GM12865 (cell line): ENCODE measurements around the gene ALKBH7.

ENCODE experiments used
- DNase-seq: peaks from one replicate; pipeline ENCODE4 v3.0.0; 2010; ENCODE audit warnings: low read depth
- H3K4me3 ChIP-seq: 2 replicates; pipeline ENCODE4 v1.5.1; 2011; ENCODE audit warnings: mild to moderate bottlenecking, low read depth, low read length, control low read depth
- TF ChIP-seq, protein P1 (sequence below): IDR thresholded peaks from 2 replicates; pipeline ENCODE4 v1.5.1; 2011; ENCODE audit warnings: low read length, control low read depth, low read depth, inconsistent platforms; ENCODE audit not compliant: insufficient read depth; ENCODE audit errors: missing control alignments

The ALKBH7 gene

DNA sequence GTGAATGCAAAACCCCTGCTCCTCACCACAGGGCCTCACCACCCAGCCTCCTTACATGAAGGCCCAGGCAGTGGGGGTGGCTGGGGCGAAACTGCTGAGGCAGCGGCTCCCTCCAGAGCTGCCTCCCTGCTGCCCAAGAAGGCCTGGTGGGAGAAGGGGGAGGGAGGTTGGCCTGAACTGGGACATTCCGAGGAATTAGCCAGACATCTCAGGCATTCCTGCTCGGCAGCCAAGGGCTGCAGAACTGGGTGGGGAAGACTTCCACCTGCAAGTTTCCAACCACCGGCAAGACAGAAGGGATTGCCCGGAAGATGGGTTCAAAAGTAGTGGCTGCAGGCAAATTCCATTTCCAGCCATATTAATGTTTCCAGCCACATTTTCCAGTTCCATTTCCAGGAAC is 5.4 kb downstream of the ALKBH7 start:
- TF ChIP-seq, protein P1, sequence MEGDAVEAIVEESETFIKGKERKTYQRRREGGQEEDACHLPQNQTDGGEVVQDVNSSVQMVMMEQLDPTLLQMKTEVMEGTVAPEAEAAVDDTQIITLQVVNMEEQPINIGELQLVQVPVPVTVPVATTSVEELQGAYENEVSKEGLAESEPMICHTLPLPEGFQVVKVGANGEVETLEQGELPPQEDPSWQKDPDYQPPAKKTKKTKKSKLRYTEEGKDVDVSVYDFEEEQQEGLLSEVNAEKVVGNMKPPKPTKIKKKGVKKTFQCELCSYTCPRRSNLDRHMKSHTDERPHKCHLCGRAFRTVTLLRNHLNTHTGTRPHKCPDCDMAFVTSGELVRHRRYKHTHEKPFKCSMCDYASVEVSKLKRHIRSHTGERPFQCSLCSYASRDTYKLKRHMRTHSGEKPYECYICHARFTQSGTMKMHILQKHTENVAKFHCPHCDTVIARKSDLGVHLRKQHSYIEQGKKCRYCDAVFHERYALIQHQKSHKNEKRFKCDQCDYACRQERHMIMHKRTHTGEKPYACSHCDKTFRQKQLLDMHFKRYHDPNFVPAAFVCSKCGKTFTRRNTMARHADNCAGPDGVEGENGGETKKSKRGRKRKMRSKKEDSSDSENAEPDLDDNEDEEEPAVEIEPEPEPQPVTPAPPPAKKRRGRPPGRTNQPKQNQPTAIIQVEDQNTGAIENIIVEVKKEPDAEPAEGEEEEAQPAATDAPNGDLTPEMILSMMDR = no peak
- no peak overlapping the region for H3K4me3 ChIP-seq
- no peak for DNase-seq

DNA sequence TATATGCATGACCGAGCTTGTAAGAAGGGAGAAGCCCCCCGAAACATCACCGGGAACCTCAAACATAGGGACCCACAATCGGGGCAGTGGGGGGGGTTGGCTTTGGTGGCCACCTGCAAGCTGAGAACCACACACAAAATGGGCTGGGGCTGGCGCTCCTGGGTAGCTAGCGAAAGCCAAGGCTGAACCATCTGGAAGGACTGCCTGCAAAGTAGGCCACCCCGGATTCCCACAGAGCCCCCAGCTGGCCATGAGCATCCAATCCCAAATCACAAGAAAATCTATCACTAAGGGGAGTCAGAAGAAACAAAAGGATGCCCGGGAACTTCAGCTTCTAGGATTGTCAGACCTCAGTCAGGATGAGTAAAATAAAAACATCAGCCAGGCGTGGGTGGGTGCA is 5.9 kb downstream of the ALKBH7 start:
- no peak for DNase-seq
- no peak overlapping the region for H3K4me3 ChIP-seq
- TF ChIP-seq, protein P1 = no peak

DNA sequence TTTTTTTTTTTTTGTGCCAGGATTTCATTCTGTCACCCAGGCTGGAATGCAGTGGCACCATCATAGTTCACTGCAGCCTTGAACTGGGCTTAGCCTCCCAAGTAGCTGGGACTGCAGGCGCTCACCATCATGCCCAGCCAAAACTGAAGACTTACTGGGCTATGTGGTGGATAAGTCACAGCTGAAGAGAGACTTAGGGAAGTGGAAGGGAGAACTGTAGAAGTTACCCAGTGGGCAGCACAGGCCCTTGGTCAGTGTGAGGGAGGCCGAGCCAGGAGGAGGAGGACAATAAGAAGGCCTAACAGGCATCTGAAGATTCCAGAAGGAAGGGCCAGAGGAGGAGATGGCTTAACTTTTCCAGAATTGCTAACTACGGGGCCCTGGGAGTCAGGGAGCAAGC is 7.2 kb downstream of the ALKBH7 start:
- no peak overlapping the region for H3K4me3 ChIP-seq
- no peak for DNase-seq
- TF ChIP-seq, protein P1 = no peak

DNA sequence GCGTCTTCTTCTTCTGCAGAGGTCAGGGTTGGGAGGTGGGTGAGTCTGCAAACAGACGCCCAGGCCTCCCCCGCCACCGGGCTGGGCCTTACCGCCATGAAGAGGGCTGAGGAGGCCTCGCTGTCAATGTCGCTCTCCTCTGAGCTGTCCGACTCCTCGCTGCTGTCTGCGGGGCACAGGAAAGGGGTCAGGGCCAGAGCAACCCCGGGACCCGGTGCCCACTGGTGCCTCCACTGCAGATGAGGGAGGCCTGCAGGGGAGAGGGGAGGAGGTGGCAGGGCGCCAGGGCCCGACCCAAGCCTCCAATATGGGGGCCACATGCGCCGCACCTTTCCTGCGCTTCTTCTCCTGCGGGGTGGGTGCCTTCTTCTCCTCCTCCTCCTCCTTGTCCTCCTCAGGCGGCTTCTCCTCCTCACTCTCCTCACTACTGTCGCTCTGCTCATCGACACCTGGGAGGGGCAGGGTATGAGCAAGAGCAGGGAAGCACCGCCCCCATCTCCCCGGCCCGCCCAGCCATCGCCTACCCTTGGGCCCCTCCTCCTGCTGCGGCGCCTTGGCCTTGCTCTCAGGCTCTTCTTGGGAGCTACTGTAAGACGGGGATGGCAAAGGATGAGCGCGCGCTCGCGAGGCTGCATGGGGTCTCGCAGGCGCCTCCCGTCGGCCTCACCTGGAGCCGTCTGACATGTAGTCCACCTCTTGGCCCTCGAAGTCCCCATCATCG is 8.6 kb downstream of the ALKBH7 start:
- H3K4me3 ChIP-seq = no peak overlapping the region
- TF ChIP-seq, protein P1 = no peak
- DNase-seq = no peak

DNA sequence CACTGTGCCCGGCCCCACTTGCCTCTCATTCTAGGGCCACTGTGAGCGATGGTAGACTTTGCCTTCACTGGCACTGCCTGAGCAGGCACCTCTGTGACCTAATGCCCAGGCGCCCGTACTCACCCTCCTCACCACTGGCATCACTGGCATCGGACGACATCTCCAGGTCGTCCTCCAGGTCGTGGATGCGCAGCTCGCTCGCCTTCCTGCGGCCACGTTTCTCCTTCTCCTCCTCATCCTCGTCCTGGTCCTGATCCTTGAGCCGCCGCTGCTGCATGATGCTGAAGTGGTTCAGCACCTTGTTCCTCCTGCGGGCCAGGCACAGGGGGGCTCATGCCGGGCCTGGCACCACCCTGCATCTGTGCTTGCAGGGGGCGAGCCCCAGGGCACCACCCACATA is 10.6 kb downstream of the ALKBH7 start:
- TF ChIP-seq, protein P1 = no peak
- H3K4me3 ChIP-seq = no peak overlapping the region
- DNase-seq = no peak

DNA sequence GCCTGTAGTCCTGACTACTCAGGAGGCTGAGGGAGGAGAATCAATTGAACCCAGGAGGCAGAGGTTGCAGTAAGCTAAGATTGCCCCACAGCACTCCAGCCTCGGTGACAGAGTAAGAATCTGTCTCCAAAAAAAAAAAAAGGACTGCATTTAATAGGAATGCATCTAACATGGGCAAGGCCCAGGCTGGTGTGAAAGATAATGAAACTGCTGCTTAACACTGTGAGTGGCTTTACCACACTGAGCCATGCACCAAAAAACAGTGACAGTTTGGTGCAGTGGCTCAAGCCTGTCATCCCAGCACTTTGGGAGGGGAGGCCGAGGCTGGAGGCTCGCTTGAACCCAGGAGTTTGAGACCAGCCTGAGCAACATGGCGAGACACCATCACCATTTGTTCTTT is 11.8 kb downstream of the ALKBH7 start:
- no peak for DNase-seq
- no peak overlapping the region for H3K4me3 ChIP-seq
- TF ChIP-seq, protein P1 = no peak

DNA sequence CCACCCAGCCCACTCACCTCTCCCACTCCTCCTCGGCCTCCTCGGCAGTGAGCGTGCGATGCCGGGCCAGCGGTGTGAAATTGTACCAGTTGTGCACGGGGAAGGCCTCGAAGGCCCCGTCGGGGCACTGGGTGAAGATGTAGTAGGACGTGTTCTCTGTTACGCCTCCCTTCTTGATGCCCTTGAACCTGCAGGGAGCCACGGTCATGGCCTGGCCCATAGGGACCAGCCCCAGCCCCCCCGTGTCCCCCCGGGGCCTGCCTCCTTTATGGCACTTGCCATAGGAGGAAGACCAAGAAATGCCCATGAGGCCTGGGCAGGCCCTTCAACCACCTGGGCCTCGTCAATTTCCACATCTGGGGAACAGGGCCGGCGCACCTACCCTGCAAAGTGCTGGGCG is 14.8 kb downstream of the ALKBH7 start:
- H3K4me3 ChIP-seq = no peak overlapping the region
- TF ChIP-seq, protein P1 = no peak
- DNase-seq = no peak
